Small intestine (tissue), 7 donors: Measurements from ENCODE around the gene KIAA1549. TPM values are rescaled to one million over a fixed set of nuclear protein-coding genes. Genes with fewer than 3 reads are reported as not detected.

Experiments used
- DNase-seq, 2 donors: peaks; one replicate each; pipeline versions ENCODE4 v3.0.0 to v3.0.0-alpha.2; 2013
- FAIRE-seq: peaks from 2 replicates; lab custom pipeline; 2012; peaks lifted over from hg19 to GRCh38; lab: Jason Lieb, UNC
- H3K27ac ChIP-seq, 3 donors: one replicate each; pipeline ENCODE4 v1.5.1; 2013; ENCODE audit warnings: low read length in 2 of 3, mild to moderate bottlenecking in 2 of 3, control low read depth in 1 of 3, inconsistent platforms in 1 of 3, low read depth in 1 of 3, moderate library complexity in 1 of 3
- H3K27me3 ChIP-seq, 3 donors: one replicate each; pipeline ENCODE4 v1.6.1; 2013; ENCODE audit warnings: low read length in 3 of 3, inconsistent platforms in 1 of 3; ENCODE audit not compliant: control insufficient read depth in 3 of 3, insufficient read depth in 3 of 3
- H3K36me3 ChIP-seq, 3 donors: one replicate each; pipeline ENCODE4 v1.6.1; 2013; ENCODE audit warnings: low read length in 3 of 3, inconsistent platforms in 1 of 3, low read depth in 1 of 3, mild to moderate bottlenecking in 1 of 3, moderate library complexity in 1 of 3; ENCODE audit not compliant: control insufficient read depth in 3 of 3, insufficient read depth in 2 of 3
- H3K4me1 ChIP-seq, 3 donors: one replicate each; pipeline ENCODE4 v1.6.1; 2013; ENCODE audit warnings: low read length in 2 of 3, inconsistent platforms in 1 of 3, low read depth in 1 of 3, mild to moderate bottlenecking in 1 of 3, moderate library complexity in 1 of 3; ENCODE audit not compliant: control insufficient read depth in 3 of 3, insufficient read depth in 2 of 3
- H3K4me3 ChIP-seq, 3 donors: one replicate each; pipeline ENCODE4 v1.5.1; 2013; ENCODE audit warnings: low read length in 3 of 3, control low read depth in 1 of 3, inconsistent platforms in 1 of 3, low read depth in 1 of 3, mild to moderate bottlenecking in 1 of 3, moderate library complexity in 1 of 3
- H3K9me3 ChIP-seq, 2 donors: one replicate each; pipeline ENCODE4 v1.6.1; 2013; ENCODE audit warnings: low read depth in 1 of 2, low read length in 1 of 2; ENCODE audit not compliant: control insufficient read depth in 2 of 2, insufficient read depth in 1 of 2
- WGBS, 3 donors: extraction: QIAGEN DNeasy Blood & Tissue Kit; methylation state at CpG; one replicate each; pipeline ENCODE4 v1.1.7; 2013; 5-methylcytosine and 5-hydroxymethylcytosine counted together
- polyA plus RNA-seq, 4 donors: library from polyadenylated mRNA; stranded (reverse) in 3 of 4; unstranded in 1 of 4; fragments of 200-250 nt in 3 of 4; fragments of 120-200 nt in 1 of 4; gene quantifications; one replicate each; pipeline versions ENCODE4 v1.2.1 to v1.2.3, GENCODE V29; 2013
- donor health status: healthy with polysubstance abuse.
- donor health status: control.
- donor health status: control.
- donor health status: Bipolar disorder and iron deficiency.
- donor health status: healthy.

The KIAA1549 gene
- polyA plus RNA-seq, 4 donors = under 0.01 to 2.7 (median 1.2) TPM

DNA sequence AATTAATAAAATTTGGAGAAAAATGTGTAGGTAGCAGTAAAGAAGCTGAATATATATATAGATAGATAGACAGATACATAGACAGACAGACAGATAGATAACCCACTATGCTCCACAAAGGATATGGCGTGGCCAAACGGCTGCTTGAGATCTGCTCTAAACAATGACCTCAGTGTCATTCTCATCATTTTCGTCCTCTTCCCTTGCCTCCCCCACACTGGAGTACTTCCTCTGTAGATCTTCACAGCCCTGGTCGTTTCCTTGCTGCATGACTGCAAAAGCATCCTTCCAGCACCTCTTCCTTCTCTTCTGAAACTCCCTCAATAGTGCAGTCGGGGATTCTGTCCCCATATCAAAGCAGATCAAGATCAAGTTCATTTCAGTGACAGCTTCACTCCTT, 147.6 kb downstream of the KIAA1549 start:
- FAIRE-seq = no peak
- Histone ChIP-seq H3K27me3 (no peaks in the 10 kb centered on the region), H3K36me3 (peaks cover 0 to 4% (median 0%) of the 10 kb centered on the region in 3 donors), H3K4me3 (no peak overlapping the region), H3K4me1 (no peaks in the 10 kb centered on the region), H3K9me3 (no peaks in the 10 kb centered on the region), H3K27ac (no peak overlapping the region)
- WGBS, 3 donors = 53 to 78% (median 74%) methylated on average over 5 of the region's 5 CpGs
- no peak for DNase-seq

DNA sequence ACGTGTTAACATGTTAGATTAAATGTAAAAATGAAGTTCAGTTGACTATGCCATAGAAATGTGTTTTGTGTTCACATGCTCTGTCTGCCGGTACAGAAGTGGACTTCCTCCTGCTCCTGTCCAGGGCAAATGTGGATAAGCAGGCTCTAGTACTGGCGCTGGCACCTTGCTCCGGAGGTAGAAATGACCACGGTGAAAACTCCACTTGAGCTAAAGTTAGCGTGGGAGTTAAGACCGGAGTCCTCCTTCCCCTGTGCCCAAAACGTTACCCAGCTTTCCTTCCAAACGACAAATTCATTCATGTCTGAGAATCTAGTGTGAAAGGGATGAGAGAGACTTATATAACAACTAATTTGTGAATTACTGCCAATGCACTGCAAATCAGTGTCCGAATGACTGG, 148.2 kb downstream of the KIAA1549 start:
- FAIRE-seq (no peak), DNase-seq (no peak)
- Histone ChIP-seq H3K36me3 (peaks cover 0 to 4% (median 0%) of the 10 kb centered on the region in 3 donors), H3K4me1 (no peaks in the 10 kb centered on the region), H3K4me3 (no peak overlapping the region), H3K9me3 (no peaks in the 10 kb centered on the region), H3K27ac (no peak overlapping the region), H3K27me3 (no peaks in the 10 kb centered on the region)
- WGBS, 3 donors = 91% methylated on average over 10 of the region's 10 CpGs

DNA sequence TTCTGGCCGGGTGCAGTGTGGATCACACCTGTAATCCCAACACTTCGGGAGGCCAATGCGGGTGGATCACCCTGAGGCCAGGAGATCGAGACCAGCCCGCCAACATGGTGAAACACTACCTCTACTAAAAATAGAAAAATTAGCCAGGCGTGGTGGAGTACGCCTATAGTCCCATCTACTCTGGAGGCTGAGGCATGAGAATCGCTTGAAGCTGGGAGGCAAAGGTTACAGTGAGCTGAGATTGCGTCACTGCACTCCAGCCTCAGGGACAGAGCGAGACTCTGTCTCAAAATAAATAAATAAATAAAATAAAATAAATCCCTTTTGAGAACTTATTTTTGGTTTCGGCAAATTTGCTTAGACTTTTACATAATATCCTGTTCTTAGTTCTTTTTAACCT, 151.9 kb downstream of the KIAA1549 start:
- Histone ChIP-seq H3K4me1 (no peaks in the 10 kb centered on the region), H3K9me3 (no peaks in the 10 kb centered on the region), H3K27me3 (no peaks in the 10 kb centered on the region), H3K27ac (no peak overlapping the region), H3K36me3 (no peaks in the 10 kb centered on the region), H3K4me3 (no peak overlapping the region)
- 78 to 92% (median 89%) methylated on average over 11 of the region's 11 CpGs for WGBS, 3 donors
- DNase-seq (no peak), FAIRE-seq (no peak)

DNA sequence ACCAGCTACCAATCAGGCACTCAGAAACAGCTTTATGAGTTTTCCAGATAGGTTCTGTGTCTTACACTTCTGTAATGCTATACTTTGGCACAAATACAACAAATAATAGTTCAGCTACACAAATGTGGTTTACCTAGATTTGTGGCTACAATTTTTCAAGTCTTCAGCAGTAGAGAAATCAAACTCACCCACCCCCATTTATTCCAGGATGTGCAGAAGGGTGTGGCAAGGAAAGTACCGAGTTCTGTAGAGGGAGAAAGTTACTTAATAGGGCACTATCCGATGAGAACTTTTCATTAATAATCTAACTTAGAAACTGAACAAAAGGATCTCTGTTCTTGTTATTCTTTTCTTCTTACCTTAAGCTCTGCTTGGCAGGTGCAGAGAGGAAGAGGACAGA, 152.9 kb downstream of the KIAA1549 start:
- no peaks in the 10 kb centered on the region for H3K36me3 ChIP-seq
- DNase-seq (no peak), FAIRE-seq (no peak)
- H3K27ac ChIP-seq = no peak overlapping the region
- no peaks in the 10 kb centered on the region for H3K9me3 ChIP-seq
- H3K4me1 ChIP-seq = no peaks in the 10 kb centered on the region
- WGBS, 3 donors = 17 to 49% (median 39%) methylated on average over 2 of the region's 2 CpGs
- H3K4me3 ChIP-seq = no peak overlapping the region
- no peaks in the 10 kb centered on the region for H3K27me3 ChIP-seq

DNA sequence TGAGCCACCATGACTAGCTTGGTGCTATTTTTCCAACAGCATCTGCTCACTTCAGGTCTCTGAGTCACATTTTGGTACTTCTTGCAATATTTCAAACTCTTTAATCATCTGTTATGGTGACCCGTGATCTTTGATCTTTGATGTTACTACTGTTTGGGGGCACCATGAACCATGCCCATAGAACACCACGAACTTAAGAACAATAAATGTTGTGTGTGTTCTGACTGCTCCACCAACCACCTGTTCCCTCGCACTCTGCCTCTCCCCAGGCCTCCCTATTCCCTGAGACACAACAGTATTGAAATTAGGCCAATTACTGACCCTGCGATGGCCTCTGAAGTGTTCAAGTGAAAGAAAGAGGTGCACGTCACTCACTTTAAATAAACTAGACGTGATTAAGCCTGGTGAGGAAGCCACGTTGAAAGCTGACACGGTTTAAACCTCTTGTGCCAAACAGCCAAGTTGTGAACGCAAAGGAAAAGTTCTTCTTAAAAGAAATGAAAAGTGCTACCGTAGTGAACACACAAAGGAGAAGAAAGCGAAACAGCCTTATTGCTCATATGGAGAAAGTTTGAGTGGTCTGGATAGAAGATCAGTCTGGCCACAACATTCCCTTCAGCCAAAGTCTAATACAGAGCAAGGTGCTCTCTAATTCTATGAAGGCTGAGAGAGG, 156.0 kb downstream of the KIAA1549 start:
- Histone ChIP-seq H3K4me1 (no peaks in the 10 kb centered on the region), H3K9me3 (no peaks in the 10 kb centered on the region), H3K27ac (no peak overlapping the region), H3K36me3 (no peaks in the 10 kb centered on the region), H3K27me3 (no peaks in the 10 kb centered on the region), H3K4me3 (no peak overlapping the region)
- DNase-seq (no peak), FAIRE-seq (no peak)
- 83 to 88% (median 85%) methylated on average over 11 of the region's 11 CpGs for WGBS, 3 donors

DNA sequence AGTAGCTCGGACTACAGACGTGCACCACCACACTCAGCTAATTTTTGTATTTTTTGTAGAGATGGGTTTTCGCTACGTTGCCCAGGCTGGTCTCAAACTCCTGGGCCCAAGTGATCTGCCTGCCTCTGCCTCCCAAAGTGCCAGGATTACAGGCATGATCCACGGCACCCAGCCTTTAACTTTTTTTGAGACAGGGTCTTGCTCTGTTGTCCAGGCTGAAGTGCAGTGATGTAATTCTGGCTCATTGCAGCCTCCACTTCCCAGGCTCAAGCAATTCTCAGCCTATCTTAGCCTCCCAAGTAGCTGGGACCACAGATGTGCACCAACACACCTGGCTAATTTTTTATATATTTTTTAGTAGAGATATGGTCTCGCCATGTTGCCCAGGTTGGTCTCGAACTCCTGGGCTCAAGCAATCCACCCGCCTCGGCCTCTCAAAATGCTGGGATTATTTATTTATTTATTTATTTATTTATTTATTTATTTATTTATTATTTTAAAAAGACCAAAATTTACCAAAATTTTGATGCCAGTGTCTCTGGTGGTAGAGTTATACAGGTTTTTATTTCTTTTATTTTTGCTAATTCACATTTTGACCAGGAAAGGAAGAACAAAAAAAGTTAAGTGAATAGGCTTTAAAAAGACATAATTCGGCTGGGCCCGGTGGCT, 158.2 kb downstream of the KIAA1549 start:
- 88 to 96% (median 90%) methylated on average over 11 of the region's 11 CpGs for WGBS, 3 donors

DNA sequence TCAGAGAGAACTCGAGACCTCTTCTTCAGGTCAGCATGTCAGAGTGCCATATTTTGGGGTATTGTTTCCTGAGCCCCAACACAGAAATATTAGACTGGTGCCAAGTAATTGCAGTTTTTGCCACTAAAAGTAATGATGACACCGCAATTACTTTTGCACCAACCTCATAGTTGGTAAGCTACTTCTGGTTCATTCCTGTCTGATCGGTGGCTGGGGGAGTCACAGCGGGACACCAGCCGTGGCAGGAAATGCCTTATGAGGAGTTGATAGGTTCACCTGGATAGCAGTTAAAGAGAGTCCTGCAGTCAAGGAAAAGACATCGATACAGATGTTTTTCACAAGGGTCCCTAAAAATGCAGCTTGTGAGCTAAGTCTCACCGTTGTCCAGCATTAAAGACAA, 159.3 kb downstream of the KIAA1549 start:
- Histone ChIP-seq H3K27ac (no peak overlapping the region), H3K9me3 (no peaks in the 10 kb centered on the region)
- FAIRE-seq = no peak

More for the DNA sequence above, 158.2 kb downstream of the KIAA1549 start:
- DNase-seq (no peak), FAIRE-seq (no peak)
- no peaks in the 10 kb centered on the region for H3K36me3 ChIP-seq
- no peaks in the 10 kb centered on the region for H3K27me3 ChIP-seq
- no peak overlapping the region for H3K4me3 ChIP-seq
- H3K4me1 ChIP-seq = no peaks in the 10 kb centered on the region
- no peak overlapping the region for H3K27ac ChIP-seq
- no peaks in the 10 kb centered on the region for H3K9me3 ChIP-seq

DNA sequence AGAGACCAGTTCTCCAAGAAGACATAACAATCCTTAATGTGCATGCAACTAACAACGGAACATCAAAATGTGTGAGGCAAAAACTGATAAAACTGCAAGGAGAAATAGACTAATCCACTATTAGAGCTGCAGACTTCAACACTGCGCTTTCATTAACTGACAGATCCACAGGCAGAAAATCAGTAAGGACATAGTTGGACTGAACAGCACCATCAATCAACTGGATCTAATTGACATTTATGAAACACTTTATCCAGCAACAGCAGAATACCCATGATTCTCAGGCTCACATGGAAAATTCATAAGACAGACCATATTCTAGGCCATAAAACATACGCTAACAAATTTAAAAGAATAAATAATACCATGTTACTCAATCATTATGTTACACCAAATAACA, 161.6 kb downstream of the KIAA1549 start:
- no peak overlapping the region for H3K4me3 ChIP-seq
- H3K27ac ChIP-seq = no peak overlapping the region
- FAIRE-seq = no peak
- no peaks in the 10 kb centered on the region for H3K36me3 ChIP-seq
- whole genome bisulfite sequencing, 3 donors = 82 to 94% (median 87%) methylated on average over 3 of the region's 3 CpGs
- DNase-seq = no peak
- H3K9me3 ChIP-seq = no peaks in the 10 kb centered on the region
- no peaks in the 10 kb centered on the region for H3K27me3 ChIP-seq
- H3K4me1 ChIP-seq = no peaks in the 10 kb centered on the region

More for the DNA sequence above, 159.3 kb downstream of the KIAA1549 start:
- H3K4me1 ChIP-seq = no peaks in the 10 kb centered on the region
- no peak for DNase-seq
- no peaks in the 10 kb centered on the region for H3K36me3 ChIP-seq
- WGBS, 3 donors = 88 to 95% (median 93%) methylated on average over 7 of the region's 7 CpGs
- H3K27me3 ChIP-seq = no peaks in the 10 kb centered on the region
- no peak overlapping the region for H3K4me3 ChIP-seq
